Chondrocyte (in vitro differentiated cells): ENCODE measurements around the gene TRPM2. TPM values are rescaled to one million over a fixed set of nuclear protein-coding genes. Genes with fewer than 3 reads are reported as not detected.

ENCODE experiments used
- DNase-seq: peaks from one replicate; pipeline ENCODE4 v3.0.0; 2021; ENCODE audit warnings: mixed read lengths, low spot score
- H3K27ac Mint-ChIP-seq: one replicate; pipeline ENCODE4 v1.8.0; 2021; ENCODE audit warnings: mild to moderate bottlenecking, moderate library complexity, mixed read lengths; ENCODE audit not compliant: unreplicated experiment
- H3K27me3 Mint-ChIP-seq: 2 replicates; pipeline ENCODE4 v1.8.0; 2021; ENCODE audit warnings: low read depth, mixed read lengths
- H3K36me3 Mint-ChIP-seq: 2 replicates; pipeline ENCODE4 v1.8.0; 2021; ENCODE audit warnings: low read depth, mixed read lengths
- H3K4me1 Mint-ChIP-seq: 2 replicates; pipeline ENCODE4 v1.8.0; 2021; ENCODE audit warnings: low read depth, mild to moderate bottlenecking, mixed read lengths
- H3K4me3 Mint-ChIP-seq: one replicate; pipeline ENCODE4 v1.8.0; 2021; ENCODE audit warnings: mild to moderate bottlenecking, moderate library complexity, mixed read lengths; ENCODE audit not compliant: unreplicated experiment
- H3K9me3 Mint-ChIP-seq: 2 replicates; pipeline ENCODE4 v1.8.0; 2021; ENCODE audit warnings: low read depth, mixed read lengths
- CTCF ChIP-seq: fragments of 200-600 bp; sonication (generic); IDR thresholded peaks from 2 replicates; pipeline ENCODE4 v1.5.0; 2021; ENCODE audit warnings: antibody characterized with exemption, mild to moderate bottlenecking, moderate library complexity
- total RNA-seq: library from RNA; stranded (reverse); gene quantifications from 3 replicates; pipeline ENCODE4 v1.2.1, GENCODE V29; 2021

The TRPM2 gene
- total RNA-seq, 1 donor from 2014 or later = 0.32 TPM

DNA sequence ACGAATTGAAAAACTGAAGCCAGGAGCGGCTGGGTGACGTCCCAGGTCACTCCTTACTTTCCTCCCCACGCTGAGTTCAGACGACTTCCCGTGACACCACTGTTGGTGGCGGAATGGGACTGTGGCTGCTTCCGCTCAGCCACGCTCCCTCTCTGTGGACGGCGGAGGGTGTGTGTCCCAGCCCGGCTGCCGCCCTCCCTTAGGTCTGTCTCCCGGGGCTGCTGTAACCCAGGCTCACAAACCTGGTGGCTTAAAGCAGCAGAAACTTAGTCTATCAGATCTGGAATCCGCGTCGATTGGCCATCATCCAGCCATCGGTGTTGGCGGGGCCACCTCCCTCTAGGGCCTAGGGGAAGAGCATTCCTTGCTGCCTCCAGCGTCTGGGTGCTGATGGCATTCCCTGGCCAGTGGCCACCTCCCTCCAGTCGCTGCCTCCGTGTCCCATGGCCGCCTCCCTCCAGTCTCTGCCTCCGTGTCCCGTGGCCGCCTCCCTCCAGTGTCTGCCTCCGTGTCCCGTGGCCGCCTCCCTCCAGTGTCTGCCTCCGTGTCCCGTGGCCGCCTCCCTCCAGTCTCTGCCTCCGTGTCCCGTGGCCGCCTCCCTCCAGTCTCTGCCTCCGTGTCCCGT is 17.5 kb downstream of the TRPM2 start:
- peaks cover 9% of the 10 kb centered on the region for H3K4me1 Mint-ChIP-seq
- H3K27me3 Mint-ChIP-seq = peaks cover 22% of the 10 kb centered on the region
- no peak overlapping the region for H3K27ac Mint-ChIP-seq
- no peak overlapping the region for H3K4me3 Mint-ChIP-seq
- H3K36me3 Mint-ChIP-seq = no peaks in the 10 kb centered on the region
- peak; percentile 43 for DNase-seq
- H3K9me3 Mint-ChIP-seq = no peaks in the 10 kb centered on the region
- no peak for TF ChIP-seq CTCF

- peaks cover 9% of the 10 kb centered on the region for H3K4me1 Mint-ChIP-seq
- peaks cover 27% of the 10 kb centered on the region for H3K27me3 Mint-ChIP-seq
Measured at GRCh38 chr21:44371596-44371995, 18.2 kb downstream of the TRPM2 start.

GRCh38 chr21:44372616-44373015 is 19.2 kb downstream of the TRPM2 start:
- Mint-ChIP-seq H3K4me1 (peaks cover 9% of the 10 kb centered on the region), H3K9me3 (no peaks in the 10 kb centered on the region), H3K27ac (no peak overlapping the region), H3K36me3 (no peaks in the 10 kb centered on the region), H3K27me3 (peaks cover 33% of the 10 kb centered on the region), H3K4me3 (no peak overlapping the region)
- peak; percentile 46 for DNase-seq
- TF ChIP-seq CTCF = no peak

More at GRCh38 chr21:44371596-44371995, 18.2 kb downstream of the TRPM2 start:
- H3K36me3 Mint-ChIP-seq = no peaks in the 10 kb centered on the region
- no peak overlapping the region for H3K27ac Mint-ChIP-seq
- H3K9me3 Mint-ChIP-seq = no peaks in the 10 kb centered on the region
- TF ChIP-seq CTCF = no peak
- H3K4me3 Mint-ChIP-seq = no peak overlapping the region
- peak; percentile 25 for DNase-seq

- Mint-ChIP-seq H3K4me3 (no peak overlapping the region), H3K27ac (no peak overlapping the region), H3K9me3 (no peaks in the 10 kb centered on the region), H3K36me3 (no peaks in the 10 kb centered on the region), H3K4me1 (peaks cover 7% of the 10 kb centered on the region), H3K27me3 (peaks cover 45% of the 10 kb centered on the region)
- no peak for TF ChIP-seq CTCF
- peak; percentile 57 for DNase-seq
Measured at GRCh38 chr21:44374601-44375280, 21.3 kb downstream of the TRPM2 start.

- Mint-ChIP-seq H3K36me3 (no peaks in the 10 kb centered on the region), H3K4me1 (peaks cover 5% of the 10 kb centered on the region), H3K27ac (no peak overlapping the region), H3K27me3 (peaks cover 50% of the 10 kb centered on the region), H3K9me3 (no peaks in the 10 kb centered on the region), H3K4me3 (no peak overlapping the region)
- no peak for TF ChIP-seq CTCF
- DNase-seq = no peak
Measured at GRCh38 chr21:44375281-44375651, 21.8 kb downstream of the TRPM2 start.
